ENCODE data around the gene ODAD2.
A peak's percentile ranks its signal among the peaks of the same experiment; 100 is the strongest.
"Not testable (repeated sequence)": the region's sequence is repeated elsewhere in the genome, so short reads cannot be mapped to it uniquely, and the experiment has no call there.

Gene ODAD2, protein sequence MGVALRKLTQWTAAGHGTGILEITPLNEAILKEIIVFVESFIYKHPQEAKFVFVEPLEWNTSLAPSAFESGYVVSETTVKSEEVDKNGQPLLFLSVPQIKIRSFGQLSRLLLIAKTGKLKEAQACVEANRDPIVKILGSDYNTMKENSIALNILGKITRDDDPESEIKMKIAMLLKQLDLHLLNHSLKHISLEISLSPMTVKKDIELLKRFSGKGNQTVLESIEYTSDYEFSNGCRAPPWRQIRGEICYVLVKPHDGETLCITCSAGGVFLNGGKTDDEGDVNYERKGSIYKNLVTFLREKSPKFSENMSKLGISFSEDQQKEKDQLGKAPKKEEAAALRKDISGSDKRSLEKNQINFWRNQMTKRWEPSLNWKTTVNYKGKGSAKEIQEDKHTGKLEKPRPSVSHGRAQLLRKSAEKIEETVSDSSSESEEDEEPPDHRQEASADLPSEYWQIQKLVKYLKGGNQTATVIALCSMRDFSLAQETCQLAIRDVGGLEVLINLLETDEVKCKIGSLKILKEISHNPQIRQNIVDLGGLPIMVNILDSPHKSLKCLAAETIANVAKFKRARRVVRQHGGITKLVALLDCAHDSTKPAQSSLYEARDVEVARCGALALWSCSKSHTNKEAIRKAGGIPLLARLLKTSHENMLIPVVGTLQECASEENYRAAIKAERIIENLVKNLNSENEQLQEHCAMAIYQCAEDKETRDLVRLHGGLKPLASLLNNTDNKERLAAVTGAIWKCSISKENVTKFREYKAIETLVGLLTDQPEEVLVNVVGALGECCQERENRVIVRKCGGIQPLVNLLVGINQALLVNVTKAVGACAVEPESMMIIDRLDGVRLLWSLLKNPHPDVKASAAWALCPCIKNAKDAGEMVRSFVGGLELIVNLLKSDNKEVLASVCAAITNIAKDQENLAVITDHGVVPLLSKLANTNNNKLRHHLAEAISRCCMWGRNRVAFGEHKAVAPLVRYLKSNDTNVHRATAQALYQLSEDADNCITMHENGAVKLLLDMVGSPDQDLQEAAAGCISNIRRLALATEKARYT

DNA sequence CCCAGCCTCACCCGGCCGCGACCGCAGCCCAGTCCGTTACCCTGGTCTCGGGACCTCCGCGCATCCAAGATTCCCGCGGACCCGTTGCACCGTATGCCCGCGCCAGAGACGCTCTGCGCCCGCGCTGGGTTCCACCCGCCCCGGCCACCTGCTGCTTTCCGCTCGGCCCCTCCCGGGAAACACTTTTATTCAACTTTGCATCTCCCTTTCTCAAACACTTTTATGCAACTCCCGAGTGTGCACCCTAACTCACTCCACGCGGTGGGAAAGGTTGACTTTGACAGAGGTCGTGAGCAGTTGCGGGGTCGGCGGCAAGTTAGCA is at the start of gene ODAD2:
Gene ODAD2, minus strand, starts transcription at position 126 of the 322 bp plus-strand sequence. CDS start 3,937 bp downstream, outside the sequence.
- DNase-seq (ENCODE audit: low read depth): no peak

DNA sequence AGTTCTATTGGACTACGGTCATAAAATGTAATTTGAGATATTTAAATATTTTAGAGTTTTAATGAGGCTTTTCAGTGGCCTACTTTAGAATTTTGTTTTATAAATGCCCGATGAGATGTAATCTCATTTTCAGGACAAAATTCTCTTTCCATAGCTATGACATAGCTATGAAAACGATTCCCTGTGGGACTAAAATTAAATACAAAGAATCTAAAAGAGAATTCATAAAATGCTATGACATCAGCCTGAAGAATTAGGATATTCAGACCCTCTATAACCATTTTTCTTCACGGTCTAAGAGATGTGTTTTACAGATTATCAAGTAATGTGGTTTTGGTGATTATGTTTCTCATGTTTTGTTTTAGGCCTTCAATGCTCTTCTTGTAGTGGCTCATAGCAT is 48.2 kb upstream of the ODAD2 start:
- no peak for DNase-seq (ENCODE audit: low read depth)

DNA sequence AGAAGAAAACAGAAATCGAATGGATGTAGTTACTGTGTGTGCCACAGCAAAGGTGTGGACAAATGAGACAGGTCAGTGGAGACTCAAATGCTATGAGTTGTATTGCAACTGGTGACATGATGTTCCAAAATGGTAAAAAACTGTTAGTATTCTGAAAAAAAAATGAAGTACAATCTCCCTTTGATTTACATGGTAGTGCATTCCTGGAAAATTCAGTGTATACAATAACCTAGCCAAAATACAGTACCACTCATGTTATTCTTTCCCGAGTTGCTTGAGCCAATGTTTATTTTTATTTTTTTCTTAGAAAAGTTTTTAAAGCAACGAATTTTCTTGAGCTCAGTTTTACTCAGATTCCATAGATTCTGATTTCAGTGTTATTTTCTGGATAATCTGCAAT is 47.7 kb upstream of the ODAD2 start:
- no peak for DNase-seq (ENCODE audit: low read depth)

DNA sequence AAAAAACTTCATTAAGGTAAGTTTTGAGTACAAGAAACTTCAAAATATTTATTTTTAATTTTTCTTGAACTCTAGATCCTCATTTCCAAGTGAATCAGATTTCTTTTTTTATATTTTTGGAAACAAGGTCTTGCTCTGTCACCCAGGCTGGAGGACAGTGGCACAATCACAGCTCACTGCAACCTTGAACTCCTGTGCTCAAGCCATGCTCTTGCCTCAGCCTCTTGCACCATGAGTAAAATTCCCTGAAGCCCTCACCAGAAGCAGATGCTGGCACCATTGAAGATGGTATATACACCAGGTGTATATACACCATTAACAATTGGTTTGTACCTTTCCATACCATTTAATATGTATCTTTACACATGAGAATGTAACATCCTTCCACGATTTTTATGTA is 45.1 kb upstream of the ODAD2 start:
- DNase-seq (ENCODE audit: low read depth): no peak

DNA sequence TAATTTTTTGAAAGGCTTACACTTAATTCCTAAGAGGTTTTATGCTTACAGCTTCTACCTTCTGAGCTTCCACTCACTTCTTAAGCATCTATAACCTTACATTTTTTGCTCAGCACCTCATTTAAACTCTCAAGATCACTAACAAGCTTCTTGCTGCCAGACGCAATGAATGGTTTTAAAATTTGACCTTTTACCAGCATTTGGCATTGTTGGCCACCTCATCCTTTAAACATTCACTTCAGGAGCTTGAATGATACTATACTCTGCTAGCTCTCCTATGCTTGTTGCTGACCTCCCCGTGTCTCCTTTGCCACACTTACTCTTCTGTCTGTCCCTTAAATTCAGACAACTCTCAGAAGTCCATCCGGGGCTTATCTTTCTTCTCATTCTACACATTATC is 37.7 kb upstream of the ODAD2 start:
- DNase-seq (ENCODE audit: low read depth): peak; percentile 10

DNA sequence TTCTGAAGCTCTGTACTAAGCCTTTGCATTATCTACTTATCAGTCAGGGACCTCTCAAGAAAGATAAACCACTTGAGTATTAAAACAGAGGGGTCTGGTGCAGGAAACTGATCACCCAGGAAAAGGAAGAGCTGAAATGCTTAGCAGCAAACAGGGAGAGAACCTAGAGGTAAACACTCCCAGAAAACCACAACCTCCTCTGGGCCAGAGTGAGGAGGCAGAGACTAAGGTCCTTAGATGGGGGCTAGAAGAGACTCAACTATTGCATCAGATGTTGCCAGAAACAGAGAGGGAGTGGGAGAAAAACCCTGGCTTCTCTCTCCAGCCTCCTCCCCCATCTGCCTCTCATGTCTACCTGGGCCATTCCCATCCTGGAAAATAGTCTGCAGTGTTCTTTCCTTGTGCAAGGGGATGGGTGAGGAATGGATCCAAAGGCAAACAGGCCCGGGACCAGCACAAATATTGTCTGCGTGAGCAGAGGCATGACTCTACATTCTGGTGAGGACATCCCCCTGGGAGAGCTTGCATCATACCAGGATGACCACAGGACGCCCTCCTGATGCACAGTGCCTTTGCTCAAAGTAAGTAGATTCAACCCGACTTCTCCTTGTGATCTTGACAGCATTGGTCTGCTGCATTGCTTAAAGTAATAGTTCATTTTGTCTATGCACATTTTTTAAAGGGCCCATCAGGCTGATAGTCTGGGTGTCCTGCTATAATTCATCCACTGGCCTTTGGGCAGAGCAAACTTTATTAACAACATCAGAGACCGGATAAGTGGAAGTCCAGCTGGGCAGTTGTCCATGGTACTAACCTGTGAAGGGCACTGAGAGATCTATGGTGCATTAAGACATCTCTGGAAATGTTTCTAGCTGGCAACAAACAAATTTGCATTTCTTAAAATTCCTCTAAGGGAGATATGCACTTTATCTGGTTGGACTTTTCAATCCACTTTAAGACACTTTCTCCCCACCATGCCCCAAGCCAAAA is 22.4 kb upstream of the ODAD2 start:
- DNase-seq (ENCODE audit: low read depth): peak; percentile 14

DNA sequence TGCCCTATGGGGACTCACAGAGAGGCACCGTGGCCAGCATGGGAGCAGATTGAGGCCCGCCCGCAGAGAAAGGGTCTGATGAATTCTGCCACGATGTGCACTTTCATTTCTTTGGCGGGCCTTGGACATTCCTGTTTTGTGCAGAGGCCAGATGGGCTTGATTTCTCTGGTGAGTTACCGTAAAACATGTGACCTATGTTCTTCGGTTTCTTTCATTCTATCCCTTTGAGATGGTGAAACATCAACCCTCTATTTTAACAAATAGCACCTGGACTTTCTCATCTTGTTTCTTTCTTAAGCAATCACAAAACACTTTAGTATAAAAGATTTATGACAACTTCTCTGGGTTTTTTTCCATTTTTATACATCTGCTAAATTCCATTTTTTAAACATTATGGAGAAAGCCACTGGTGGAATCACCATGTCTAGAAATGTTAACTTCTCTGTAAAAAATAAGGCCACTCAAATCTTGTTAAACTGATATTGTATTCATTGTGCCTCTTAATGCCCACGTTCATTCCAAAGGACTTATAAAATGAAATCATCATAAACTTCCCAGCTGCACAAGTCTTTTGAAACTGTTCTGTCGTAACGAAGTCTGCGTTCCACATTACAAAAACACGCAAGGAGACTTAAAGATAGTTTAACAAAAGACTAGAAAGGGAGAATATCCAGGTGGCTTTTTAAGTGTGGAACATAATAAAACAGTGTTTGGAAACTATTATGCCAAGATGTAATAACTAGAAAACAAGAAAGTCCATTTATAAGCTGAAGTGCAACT is 21.4 kb upstream of the ODAD2 start:
- no peak for DNase-seq (ENCODE audit: low read depth)

DNA sequence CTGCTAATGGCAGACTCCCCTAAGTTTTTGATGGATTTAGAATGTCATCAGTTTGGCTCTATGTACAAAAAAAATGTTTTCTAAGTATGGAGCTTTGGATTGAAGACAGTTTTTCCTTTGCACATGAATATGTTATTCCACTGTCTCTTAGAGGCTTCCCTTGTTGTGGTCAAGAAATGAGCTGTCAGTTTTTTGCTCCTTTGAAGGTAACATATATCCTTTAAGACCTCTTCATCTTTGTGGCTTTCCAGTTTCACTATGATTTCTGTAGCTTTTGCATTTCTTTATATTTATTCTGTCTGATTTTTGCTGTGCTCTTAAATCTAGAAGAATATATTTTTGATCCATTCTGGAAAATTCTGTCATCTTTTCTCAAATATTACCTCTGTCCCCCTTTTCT is 15.8 kb upstream of the ODAD2 start:
- DNase-seq (ENCODE audit: low read depth): no peak

DNA sequence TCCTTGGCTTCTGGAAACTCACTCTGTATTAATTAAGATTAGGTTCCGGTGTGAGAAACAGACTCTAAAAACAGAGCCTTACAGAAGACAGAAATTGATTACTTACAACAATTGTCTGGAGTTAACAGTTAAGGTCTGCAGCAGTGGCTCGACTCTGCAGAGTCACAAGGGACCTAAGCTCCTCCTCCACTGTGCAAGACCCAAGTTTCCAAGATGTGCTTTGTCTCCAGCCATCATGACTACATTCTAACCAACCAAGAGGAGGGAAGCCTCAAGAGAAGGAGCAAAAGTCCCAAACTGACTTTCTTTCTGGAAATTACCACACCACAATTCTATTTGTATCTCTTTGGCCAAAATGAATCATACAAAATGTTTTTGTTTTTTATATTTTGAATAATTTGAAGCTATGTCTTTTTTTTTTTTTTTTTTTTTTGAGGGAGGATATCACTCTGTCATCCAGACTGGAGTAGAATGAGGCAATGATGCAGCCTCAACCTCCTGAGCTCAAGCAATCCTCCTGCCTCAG is 14.2 kb upstream of the ODAD2 start:
- DNase-seq (ENCODE audit: low read depth): no peak

DNA sequence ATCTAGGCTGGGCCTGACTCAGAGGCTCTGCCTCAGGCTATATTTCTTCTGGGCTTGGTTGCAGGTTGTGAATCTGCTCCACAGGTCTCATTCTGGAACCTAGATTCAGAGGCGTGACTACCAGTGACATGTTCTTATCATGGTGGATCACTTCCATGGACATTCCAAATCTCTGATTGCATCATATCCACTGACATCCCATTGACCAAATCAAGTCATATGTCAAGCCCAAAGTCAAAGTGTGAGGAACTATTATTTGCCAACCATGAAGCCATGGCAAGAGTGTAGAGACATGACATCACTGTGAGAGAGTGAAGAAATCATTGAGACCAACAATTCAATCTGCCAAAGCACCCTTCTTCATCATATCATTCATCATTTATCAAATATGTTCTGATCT is 11.9 kb upstream of the ODAD2 start:
- DNase-seq (ENCODE audit: low read depth): no peak

DNA sequence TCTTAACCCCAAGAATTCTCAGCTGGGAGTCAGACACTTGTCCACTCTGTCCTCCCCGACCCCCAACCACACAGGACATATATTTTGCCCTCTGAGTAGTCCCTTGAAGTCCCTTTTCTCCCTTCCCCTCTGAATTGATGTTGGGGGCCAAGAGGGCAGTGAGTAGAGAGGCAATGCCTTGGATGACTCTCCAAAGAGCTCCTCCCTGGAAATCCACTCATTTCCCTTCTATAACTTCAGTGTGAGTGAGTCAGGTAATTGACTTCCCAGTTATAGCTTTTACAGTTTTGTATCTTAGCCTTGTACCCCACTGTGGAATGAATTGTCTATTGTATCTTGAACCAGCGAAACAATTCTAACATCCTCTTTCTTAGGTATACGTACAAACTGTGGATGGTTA is 9.2 kb upstream of the ODAD2 start:
- no peak for DNase-seq (ENCODE audit: low read depth)

DNA sequence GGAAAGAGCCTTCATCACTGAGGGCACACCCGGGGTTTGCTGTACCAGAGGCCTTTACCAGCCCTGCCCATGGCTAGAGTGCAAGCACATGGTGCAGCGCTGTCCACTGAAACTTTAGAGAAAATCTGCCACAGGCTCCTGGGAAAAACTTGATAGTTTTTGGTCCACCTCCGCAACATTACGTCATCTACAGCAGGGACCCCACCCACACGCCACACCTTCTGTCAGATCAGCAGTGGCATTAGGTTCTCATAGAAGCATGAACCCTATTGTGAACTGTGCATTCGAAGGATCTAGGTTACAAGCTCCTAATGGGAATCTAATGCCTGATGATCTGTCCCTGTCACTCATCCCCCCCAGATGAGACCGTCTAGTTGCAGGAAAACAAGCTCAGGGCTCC is 2.5 kb upstream of the ODAD2 start:
- DNase-seq (ENCODE audit: low read depth): no peak

DNA sequence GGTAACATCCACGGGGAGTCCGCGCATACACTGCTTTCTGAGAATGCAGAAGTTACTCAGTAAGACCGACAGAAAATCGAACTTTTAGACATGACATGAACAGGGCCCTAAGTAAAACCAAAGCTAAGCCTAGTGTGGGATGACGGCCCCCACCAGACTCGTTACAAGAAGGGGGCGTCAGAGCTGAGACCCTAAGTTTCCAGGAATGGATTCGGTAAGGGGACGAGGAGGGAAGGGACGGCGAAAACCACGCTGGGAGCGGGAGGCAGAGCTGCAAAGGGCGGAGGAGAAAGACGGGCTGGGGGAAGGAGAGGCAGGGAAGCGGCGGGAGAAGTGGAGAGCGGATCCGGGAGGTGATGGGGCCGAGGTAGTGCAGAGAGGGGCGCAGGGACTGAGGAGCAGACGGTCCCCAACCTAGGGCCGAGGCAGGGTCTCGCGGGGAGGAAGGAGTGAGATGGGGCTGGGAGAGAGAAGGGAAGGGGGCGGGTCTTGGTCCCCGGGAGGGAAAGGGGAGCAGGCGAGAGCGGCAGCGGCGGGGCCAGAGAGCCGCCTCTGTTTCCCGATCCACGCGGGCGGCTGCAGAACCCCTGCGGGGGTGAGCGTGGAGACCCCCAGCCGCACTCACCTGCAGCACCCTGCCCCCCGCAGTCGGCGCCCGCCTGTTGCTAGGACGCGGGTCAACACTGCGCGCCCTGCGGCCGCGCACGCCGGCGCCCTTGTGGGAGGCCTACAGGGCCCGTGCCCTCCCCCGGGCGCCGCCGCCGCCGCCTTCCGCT is 513 bp downstream of the ODAD2 start:
- peak; percentile 6 for DNase-seq (ENCODE audit: low read depth)

DNA sequence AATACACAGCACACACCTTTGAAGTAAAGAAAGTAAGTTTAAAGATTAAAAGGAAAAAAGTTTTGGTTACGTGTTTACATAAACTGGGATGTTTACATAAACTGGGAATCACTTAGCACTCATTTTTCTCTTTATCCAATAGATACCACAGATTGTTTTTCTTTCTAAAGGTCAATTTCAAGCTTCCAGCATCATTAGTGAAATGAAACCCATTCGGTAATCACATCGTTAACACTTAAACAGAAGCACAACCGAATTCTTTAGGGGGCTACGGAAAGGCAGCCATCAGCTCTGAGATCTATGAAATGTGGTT is 1.1 kb downstream of the ODAD2 start:
- no peak for DNase-seq (ENCODE audit: low read depth)

DNA sequence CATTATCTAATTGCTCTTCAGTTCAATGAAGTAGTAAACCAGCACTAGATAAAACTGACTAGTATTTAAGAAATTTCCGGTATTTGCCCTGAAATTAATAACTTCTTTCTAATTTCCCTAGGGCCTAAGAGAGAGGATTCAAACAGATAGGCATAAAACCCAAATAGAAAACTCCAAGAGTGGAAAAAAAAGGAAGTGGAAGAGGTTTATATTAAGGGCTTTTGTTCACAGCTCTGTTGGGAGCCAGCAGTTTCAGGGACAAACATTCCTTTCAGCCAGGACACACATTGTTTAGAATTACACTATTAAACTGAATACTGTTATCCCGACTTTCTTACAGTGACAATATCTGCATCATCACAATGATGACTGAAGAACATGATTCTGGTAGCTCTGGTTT is 3.6 kb downstream of the ODAD2 start:
- DNase-seq (ENCODE audit: low read depth): no peak

DNA sequence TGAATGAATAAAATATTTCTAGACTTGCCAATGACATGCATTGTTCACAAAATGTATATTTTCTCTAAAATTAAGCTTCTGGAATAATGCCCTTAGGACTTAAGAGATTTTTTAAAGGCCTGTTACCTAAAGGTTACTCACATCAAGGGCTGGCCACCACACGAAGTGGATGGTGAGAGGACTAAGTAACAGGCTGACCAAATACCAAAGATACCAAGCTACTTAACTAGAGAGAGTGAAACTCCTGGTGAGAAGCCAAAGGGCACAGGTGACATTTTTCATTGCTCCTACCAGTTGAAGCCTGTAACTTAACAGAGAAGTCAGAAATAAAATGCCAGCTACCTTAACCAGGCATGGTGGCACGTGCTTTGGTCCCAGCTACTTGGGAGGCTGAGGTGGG is 9.5 kb downstream of the ODAD2 start:
- not testable (repeated sequence) for DNase-seq (ENCODE audit: low read depth)

DNA sequence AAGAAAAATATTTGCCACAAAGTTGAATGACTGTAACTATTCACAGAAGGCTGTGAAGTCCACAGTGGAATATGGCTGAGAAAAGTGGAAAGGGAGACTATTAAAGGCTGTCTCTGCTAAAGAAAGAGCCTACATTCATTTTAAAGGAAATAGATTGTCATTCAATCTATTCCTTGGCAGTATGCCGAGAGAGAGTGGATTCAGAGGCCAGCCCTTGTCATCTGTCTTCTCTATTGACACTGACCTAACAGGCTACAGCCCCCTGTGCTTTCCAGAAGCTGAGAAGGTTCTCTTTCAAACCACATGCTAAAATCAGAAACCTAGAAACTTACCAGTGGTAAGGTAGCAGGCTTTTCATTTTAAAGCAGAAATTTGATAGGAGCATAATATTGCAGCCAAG is 12.1 kb downstream of the ODAD2 start:
- DNase-seq (ENCODE audit: low read depth): no peak

DNA sequence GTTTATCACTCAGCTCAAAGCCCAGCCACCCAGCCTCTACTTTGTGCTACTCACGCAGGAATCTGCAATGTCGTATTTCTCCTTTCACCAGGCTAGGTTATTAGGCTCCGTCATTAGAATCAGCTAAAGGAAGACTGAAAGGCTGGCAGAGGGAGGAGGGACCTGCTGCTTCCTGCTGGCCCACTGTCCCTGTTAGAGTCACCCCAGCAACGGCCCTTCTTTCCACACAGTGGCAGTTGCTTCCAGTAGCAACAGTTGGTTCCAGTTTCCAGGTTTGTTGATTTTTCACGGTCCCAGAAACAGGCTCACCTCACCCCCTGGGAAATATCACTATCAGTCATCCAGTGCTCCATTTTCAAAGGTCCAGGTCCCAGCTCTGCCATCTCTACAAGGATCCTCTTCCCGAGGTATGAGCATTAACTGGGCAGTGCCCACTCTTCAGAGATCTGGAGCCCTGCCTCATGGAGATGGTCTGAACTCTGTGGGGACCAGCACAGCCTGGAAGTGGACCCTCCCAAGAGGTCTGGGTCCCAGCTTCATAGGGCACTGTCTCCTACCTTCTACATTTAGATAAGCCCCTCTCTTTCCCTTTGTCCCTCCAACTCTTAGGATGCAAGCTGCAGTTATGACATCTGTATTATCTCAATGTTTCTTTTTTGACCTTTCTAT is 15.9 kb downstream of the ODAD2 start:
- no peak for DNase-seq (ENCODE audit: low read depth)

DNA sequence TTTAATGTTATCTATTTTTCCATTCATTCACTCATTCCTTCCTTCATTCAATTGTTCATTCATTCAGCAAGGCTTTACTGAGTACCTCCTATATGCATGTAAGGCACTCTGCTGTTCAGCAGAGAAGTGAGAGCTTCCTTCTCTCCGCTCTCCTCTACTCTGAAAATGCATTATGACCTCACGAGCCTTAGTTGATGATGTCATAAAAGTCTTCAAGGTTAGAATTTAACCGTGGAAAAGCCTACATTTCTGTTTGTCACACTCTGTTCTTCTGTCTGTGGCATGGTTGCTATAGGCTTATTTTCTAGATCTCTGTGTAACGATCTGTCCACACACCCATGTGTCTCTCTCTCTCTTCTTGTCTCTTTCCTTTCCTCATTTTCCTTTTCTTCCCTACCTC is 17.1 kb downstream of the ODAD2 start:
- no peak for DNase-seq (ENCODE audit: low read depth)

DNA sequence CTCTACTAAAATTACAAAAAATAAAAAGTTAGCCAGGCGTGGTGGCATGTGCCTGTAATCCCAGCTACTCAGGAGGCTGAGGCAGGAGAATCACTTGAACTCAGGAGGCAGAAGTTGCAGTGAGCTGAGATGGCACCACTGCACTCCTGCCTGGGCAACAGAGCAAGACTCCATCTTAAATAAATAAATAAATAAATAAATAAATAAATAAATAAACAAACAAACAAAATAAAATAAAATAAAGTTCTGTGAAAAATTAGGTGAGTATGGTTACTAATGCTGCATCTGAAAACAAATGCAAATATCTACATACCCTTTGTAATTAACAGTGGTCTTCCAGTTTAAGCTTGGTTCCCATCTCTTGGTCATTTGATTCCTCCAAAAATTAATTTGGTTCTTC is 28.1 kb downstream of the ODAD2 start:
- not testable (repeated sequence) for DNase-seq (ENCODE audit: low read depth)

Measured in amniotic epithelial cell (primary cell).